HepG2 (cell line): ENCODE data around the gene PRMT7. TPM values are rescaled to one million over a fixed set of nuclear protein-coding genes. Genes with fewer than 3 reads are reported as not detected.

Experiments
- ATAC-seq: fragments of 200-7000 bp; cut with Tn5 transposase; 3 replicates; pipeline ENCODE4 v1.9.1; 2020; ENCODE audit warnings: mild to moderate bottlenecking, moderate library complexity
- BruUV-seq: library from RNA; stranded (reverse); fragments of 400-500 nt; replicated peaks from 2 replicates; lab custom pipeline; 2021; lab: Mats Ljungman, UMichigan
- CTCF ChIA-PET: fragments of 300-600 bp; formaldehyde crosslinking; extraction: SDS; loops from one replicate; lab custom pipeline; 2021; ENCODE audit warnings: low total read pairs, inconsistent platforms, low intra/inter-chr PET ratio; lab: Yijun Ruan, JAX
- POLR2A ChIA-PET: fragments of 350-600 bp; sonication (Branson Sonifier 250); formaldehyde crosslinking; loops from one replicate; lab custom pipeline; 2020; ENCODE audit warnings: antibody characterized with exemption, inconsistent platforms; lab: Yijun Ruan, JAX
- DNase-seq: peaks from one replicate; pipeline ENCODE4 v3.0.0-alpha.2; 2015; ENCODE audit warnings: low spot score
- FAIRE-seq: peaks from 3 replicates; lab custom pipeline; 2011; peaks lifted over from hg19 to GRCh38; lab: Jason Lieb, UNC
- H2AFZ ChIP-seq: one replicate; pipeline ENCODE4 v1.6.1; 2011; ENCODE audit warnings: low read length, inconsistent platforms
- H3K27ac ChIP-seq: fragments of 300-600 bp; 3 replicates; pipeline ENCODE4 v1.8.0; 2011; ENCODE audit warnings: mixed run types, mild to moderate bottlenecking, mixed read lengths, low read length, inconsistent platforms; ENCODE audit not compliant: insufficient read depth; ENCODE audit errors: extremely low read length
- H3K27me3 ChIP-seq, 2 experiments: fragments of 200-600 bp in 1 of 2; 2 replicates in 1 of 2; 3 replicates in 1 of 2; pipeline versions ENCODE4 v1.6.0 to v1.8.0; 2011; ENCODE audit warnings: low read length in 2 of 2, mild to moderate bottlenecking in 2 of 2, moderate library complexity in 2 of 2, inconsistent platforms in 1 of 2; ENCODE audit not compliant: insufficient read depth in 2 of 2, control insufficient read depth in 1 of 2
- H3K36me3 ChIP-seq, 2 experiments: fragments of 200-600 bp in 1 of 2; replicated peaks in 1 of 2; 2 replicates in 1 of 2; 3 replicates in 1 of 2; pipeline versions ENCODE4 v1.5.1 to v1.8.0; 2011; ENCODE audit warnings: low read length in 2 of 2, inconsistent platforms in 1 of 2; ENCODE audit not compliant: insufficient read depth in 2 of 2, control insufficient read depth in 1 of 2
- H3K4me1 ChIP-seq: 2 replicates; pipeline ENCODE4 v1.5.1; 2012; ENCODE audit warnings: low read length, inconsistent platforms; ENCODE audit not compliant: insufficient read depth
- H3K4me2 ChIP-seq: 2 replicates; pipeline ENCODE4 v1.6.0; 2011; ENCODE audit warnings: low read depth, low read length, inconsistent platforms
- H3K4me3 ChIP-seq, 3 experiments: fragments of 200-600 bp in 1 of 3; sonication (generic), shearing (Covaris generic) in 1 of 3; replicated peaks in 1 of 3; 2 replicates each; pipeline ENCODE4 v1.5.1; 2011 to 2016; ENCODE audit warnings: low read length in 3 of 3, inconsistent platforms in 2 of 3, low read depth in 2 of 3, mild to moderate bottlenecking in 2 of 3, control low read depth in 1 of 3, mixed read lengths in 1 of 3; ENCODE audit not compliant: insufficient read depth in 1 of 3
- H3K79me2 ChIP-seq: one replicate; pipeline ENCODE4 v1.6.1; 2011; ENCODE audit warnings: low read length, inconsistent platforms; ENCODE audit not compliant: insufficient read depth
- H3K9ac ChIP-seq: 2 replicates; pipeline ENCODE4 v1.6.0; 2011; ENCODE audit warnings: mild to moderate bottlenecking, low read depth, low read length, inconsistent platforms; ENCODE audit not compliant: insufficient read depth
- H3K9me3 ChIP-seq: 2 replicates; pipeline ENCODE4 v1.5.1; 2012; ENCODE audit warnings: mild to moderate bottlenecking, low read length
- H4K20me1 ChIP-seq: 2 replicates; pipeline ENCODE4 v1.6.0; 2011; ENCODE audit warnings: inconsistent platforms, mild to moderate bottlenecking, low read length, moderate library complexity; ENCODE audit not compliant: insufficient read depth
- GRHL1 ChIP-seq: sonication (generic); formaldehyde crosslinking; conservative IDR thresholded peaks from 2 replicates; pipeline ENCODE4 v1.8.0; 2022; ENCODE audit warnings: missing genetic modification reagents
- GZF1 ChIP-seq: sonication (generic); formaldehyde crosslinking; IDR thresholded peaks from 2 replicates; pipeline ENCODE4 v1.5.1; 2020; ENCODE audit warnings: mild to moderate bottlenecking, missing genetic modification reagents
- IRX3 ChIP-seq: sonication (generic); formaldehyde crosslinking; IDR thresholded peaks from 2 replicates; pipeline ENCODE4 v1.8.1; 2023; ENCODE audit warnings: mild to moderate bottlenecking, low read depth, missing genetic modification reagents, borderline replicate concordance
- NBN ChIP-seq: fragments of 450-650 bp; conservative IDR thresholded peaks from 2 replicates; pipeline ENCODE4 v1.6.1; 2017
- NCOA2 ChIP-seq: sonication (generic); formaldehyde crosslinking; IDR thresholded peaks from 2 replicates; pipeline ENCODE4 v1.8.0; 2022; ENCODE audit warnings: inconsistent platforms
- PLRG1 ChIP-seq: fragments of 450-650 bp; conservative IDR thresholded peaks from 2 replicates; pipeline ENCODE4 v1.6.1; 2016
- RFXANK ChIP-seq: IDR thresholded peaks from 2 replicates; pipeline ENCODE4 v1.6.1; 2016
- TFAP4 ChIP-seq: sonication (generic); IDR thresholded peaks from 2 replicates; pipeline ENCODE4 v1.6.1; 2016; ENCODE audit warnings: low read depth, borderline replicate concordance
- TMF1 ChIP-seq: sonication (generic); formaldehyde crosslinking; IDR thresholded peaks from 2 replicates; pipeline ENCODE4 v1.8.1; 2022; ENCODE audit warnings: low read depth, missing genetic modification reagents
- ZKSCAN5 ChIP-seq: sonication (generic); formaldehyde crosslinking; IDR thresholded peaks from 2 replicates; pipeline ENCODE4 v1.5.1; 2020; ENCODE audit warnings: mild to moderate bottlenecking, missing genetic modification reagents
- ZNF710 ChIP-seq: sonication (generic); formaldehyde crosslinking; IDR thresholded peaks from 2 replicates; pipeline ENCODE4 v1.5.0; 2020; ENCODE audit warnings: mild to moderate bottlenecking, missing genetic modification reagents, borderline replicate concordance
- ZSCAN21 ChIP-seq: sonication (generic); formaldehyde crosslinking; IDR thresholded peaks from 2 replicates; pipeline ENCODE4 v1.8.0; 2022; ENCODE audit warnings: mild to moderate bottlenecking, missing genetic modification reagents, moderate library complexity, borderline replicate concordance
- WGBS: methylation state at CpG from one replicate; pipeline ENCODE4 v1.1.6; 2017; ENCODE audit warnings: low lambda C conversion rate; 5-methylcytosine and 5-hydroxymethylcytosine counted together
- in situ Hi-C: cut with HindIII; loops from 2 replicates; pipeline ENCODE4 v1.10.0; 2017; ENCODE audit warnings: low pct_unique_long_range_greater_than_20kb; ENCODE audit not compliant: extremely low pct_ligation_motif_present
- intact Hi-C: fragments of 100-400 bp; cut with micrococcal nuclease; formaldehyde crosslinking; loops from one replicate; pipeline ENCODE4 v1.10.0; 2022; ENCODE audit not compliant: unreplicated experiment
- polyA plus RNA-seq, 8 experiments: library from polyadenylated mRNA; depleted of rRNA in 3 of 8; stranded (reverse) in 7 of 8; unstranded in 1 of 8; fragments of >200 nt; fragmentation: Illumina TruSeq in 4 of 8; extraction: Trizol in 4 of 8; gene quantifications; 2 replicates each; pipeline versions ENCODE4 v1.2.1 to v1.2.3, GENCODE V29; 2011 to 2016; ENCODE audit warnings: low read depth in 4 of 8, missing spikeins in 1 of 8, mixed read lengths in 1 of 8; ENCODE audit not compliant: insufficient read depth in 1 of 8
- total RNA-seq, 5 experiments: library from RNA; depleted of rRNA; stranded (reverse); fragments of >200 nt; fragmentation: Illumina TruSeq; extraction: Trizol; gene quantifications; 2 replicates each; pipeline ENCODE4 v1.2.3, GENCODE V29; 2016; ENCODE audit warnings: low read depth in 1 of 5

The PRMT7 gene
- total and polyA plus RNA-seq, 2 of the 13 experiments (the other 11 are each of a cell fraction or from before 2014, with no cell fraction given), result 47.5 to 55.0 TPM

- FAIRE-seq (no peak), DNase-seq (no peak), ATAC-seq (no peak)
- TF ChIP-seq ZNF710 (CRISPR knock-in tag) (no peak), TFAP4 (no peak), NBN (no peak), GZF1 (no peak), PLRG1 (no peak), TMF1 (no peak), ZSCAN21 (CRISPR knock-in tag) (no peak), IRX3 (CRISPR knock-in tag) (no peak), RFXANK (CRISPR knock-in tag) (no peak), ZKSCAN5 (CRISPR knock-in tag) (no peak), NCOA2 (no peak), GRHL1 (CRISPR knock-in tag) (no peak)
- H4K20me1 ChIP-seq, result no peaks in the 10 kb centered on the region
- intact Hi-C loops (no loop called here), in situ Hi-C loops (no loop called here)
- H3K27me3 ChIP-seq, result peaks cover 8 to 59% of the 10 kb centered on the region in 2 experiments; a peak in 4 of 5 replicates
- H3K9ac ChIP-seq, result no peak overlapping the region
- H3K79me2 ChIP-seq, result no peaks in the 10 kb centered on the region
- ChIA-PET POLR2A (no interaction called here), CTCF (no interaction called here)
- no peaks in the 10 kb centered on the region for H3K36me3 ChIP-seq
- peaks cover 6% of the 10 kb centered on the region; the same call in 1 of the 2 replicates for H3K4me1 ChIP-seq
- no TSS peak for BruUV-seq
- H3K9me3 ChIP-seq, result no peaks in the 10 kb centered on the region
- no peak overlapping the region for H2AFZ ChIP-seq
- H3K4me3 ChIP-seq, result no peak overlapping the region
- H3K27ac ChIP-seq, result no peak overlapping the region
- 27% methylated on average over 9 of the region's 13 CpGs for WGBS
- no peak overlapping the region for H3K4me2 ChIP-seq
Measured at GRCh38 chr16:68378436-68379415, 67.9 kb downstream of the PRMT7 start.
